Bone marrow (tissue), 2 donors: ENCODE measurements around the gene SMIM5.

ENCODE experiments used
- DNase-seq, 2 donors: peaks; one replicate each; lab custom pipeline; 2025; lab: John Stamatoyannopoulos, UW

The SMIM5 gene

GRCh38 chr17:75666959-75667790 is 33.9 kb downstream of the SMIM5 start, which contains the start of the genes RECQL5 and SAP30BP:
RECQL5 (minus strand) TSS chr17:75667154; CDS start chr17:75666557, 597 bp downstream.
SAP30BP (plus strand) TSS chr17:75667338; CDS start chr17:75667373, 35 bp downstream.
- DNase-seq = peak; percentile 94 to 97

- DNase-seq = no peak
These were observed 34.6 kb downstream of the SMIM5 start for GRCh38 chr17:75667825-75668224.

- no peak for DNase-seq
These were observed 35.3 kb downstream of the SMIM5 start for GRCh38 chr17:75668489-75668888.

GRCh38 chr17:75670868-75671267 is 37.6 kb downstream of the SMIM5 start:
- no peak for DNase-seq

GRCh38 chr17:75672011-75672410 is 38.8 kb downstream of the SMIM5 start:
- no peak for DNase-seq

GRCh38 chr17:75673487-75673886 is 40.3 kb downstream of the SMIM5 start:
- DNase-seq = no peak

- no peak for DNase-seq
These were observed 43.2 kb downstream of the SMIM5 start for GRCh38 chr17:75676461-75676860.

GRCh38 chr17:75679706-75680211 is 46.5 kb downstream of the SMIM5 start:
- no peak for DNase-seq

- DNase-seq = no peak
These were observed 47.2 kb downstream of the SMIM5 start for GRCh38 chr17:75680431-75680830.

- DNase-seq = no peak
These were observed 48.1 kb downstream of the SMIM5 start for GRCh38 chr17:75681289-75681688.

- no peak for DNase-seq
These were observed 50.3 kb downstream of the SMIM5 start for GRCh38 chr17:75683583-75683982.

GRCh38 chr17:75684249-75684648 is 51.0 kb downstream of the SMIM5 start:
- DNase-seq = no peak

- DNase-seq = no peak
These were observed 51.7 kb downstream of the SMIM5 start for GRCh38 chr17:75684924-75685323.

- DNase-seq = no peak
These were observed 52.3 kb downstream of the SMIM5 start for GRCh38 chr17:75685499-75685898.

GRCh38 chr17:75688209-75688825 is 55.1 kb downstream of the SMIM5 start:
- DNase-seq = peak; percentile 36 to 42

GRCh38 chr17:75689441-75689873 is 56.2 kb downstream of the SMIM5 start:
- DNase-seq = peak in 1 of 2 donors; percentile 74
